A673 (cell line): Measurements from ENCODE around the gene RRM2.

Experiments
- CTCF ChIP-seq: fragments of 300-800, 200-600 bp; sonication (generic); conservative IDR thresholded peaks from 2 replicates; pipeline ENCODE4 v1.5.1; 2017; ENCODE audit warnings: low read depth, mild to moderate bottlenecking, antibody characterized with exemption, low read length, moderate library complexity, mixed read lengths
- EZH2 ChIP-seq: fragments of 200-600 bp; sonication (generic); IDR thresholded peaks from 2 replicates; pipeline ENCODE4 v1.6.1; 2017; ENCODE audit warnings: borderline replicate concordance, low read depth, mild to moderate bottlenecking, mixed read lengths, antibody characterized with exemption, low read length; ENCODE audit not compliant: poor library complexity, severe bottlenecking

- TF ChIP-seq CTCF (no peak), EZH2 (no peak)
These were observed 38.8 kb downstream of the RRM2 start for GRCh38 chr2:10161206-10161931.
